ENCODE results near the gene MRPL52. TPM values are rescaled to one million over a fixed set of nuclear protein-coding genes. Genes with fewer than 3 reads are reported as not detected.

The MRPL52 gene
- total RNA-seq, 2 donors from 2014 or later, result 54.5 to 195 TPM

- DNase-seq (ENCODE audit: low spot score), result no peak
- H3K4me1 ChIP-seq (replicated peaks), result no peaks in the 10 kb centered on the region
- H3K9me3 ChIP-seq, result no peaks in the 10 kb centered on the region
- TF ChIP-seq CTCF (IDR thresholded peaks at IDR 0.05) (no peak), POLR2AphosphoS5 (IDR thresholded peaks at IDR 0.05) (no peak), POLR2A (IDR thresholded peaks at IDR 0.05) (no peak)
- H3K27me3 ChIP-seq (replicated peaks; ENCODE audit: insufficient read depth), result no peaks in the 10 kb centered on the region
- H3K27ac ChIP-seq, result no peak within 1 kb of the TSS
- no peaks in the 10 kb centered on the region for H3K36me3 ChIP-seq
- WGBS, result 43% methylated on average over 10 of the region's 10 CpGs
- intact Hi-C loops (cut with DNase I), result no loop called here
- H3K4me3 ChIP-seq, result no peak within 1 kb of the TSS
Observed at GRCh38 chr14:22814941-22815713, 14.6 kb upstream of the MRPL52 start, which contains the start of gene SLC7A7. TSS of gene SLC7A7 (minus strand) at chr14:22815435. CDS start at chr14:22813398, 2,037 bp downstream.

GRCh38 chr14:22819151-22819988, 10.3 kb upstream of the MRPL52 start:
- no peak for TF ChIP-seq POLR2AphosphoS5 (IDR thresholded peaks at IDR 0.05)
- no peak for TF ChIP-seq POLR2A (IDR thresholded peaks at IDR 0.05)
- TF ChIP-seq CTCF (IDR thresholded peaks at IDR 0.05), result no peak
- 33% methylated on average over 10 of the region's 10 CpGs for WGBS
- Histone ChIP-seq H3K36me3 (no peaks in the 10 kb centered on the region), H3K27ac (peak overlapping the region; percentile 23 to 38), H3K4me1 (replicated peaks) (no peaks in the 10 kb centered on the region), H3K9me3 (no peaks in the 10 kb centered on the region), H3K27me3 (replicated peaks; ENCODE audit: insufficient read depth) (no peaks in the 10 kb centered on the region), H3K4me3 (no peak overlapping the region)
- intact Hi-C loops (cut with DNase I), result no loop called here
- DNase-seq (ENCODE audit: low spot score), result no peak

- Histone ChIP-seq H3K4me3 (no peak overlapping the region), H3K27me3 (replicated peaks; ENCODE audit: insufficient read depth) (no peaks in the 10 kb centered on the region), H3K9me3 (no peaks in the 10 kb centered on the region), H3K27ac (no peak overlapping the region), H3K36me3 (no peaks in the 10 kb centered on the region), H3K4me1 (replicated peaks) (no peaks in the 10 kb centered on the region)
- intact Hi-C loops (cut with DNase I), result loop anchor here (10.0 kb wide), 1 partner anchor 166 kb away; no protein-coding TSS in a partner anchor
- 91% methylated on average over 1 of the region's 1 CpG for WGBS
- TF ChIP-seq CTCF (IDR thresholded peaks at IDR 0.05) (no peak), POLR2A (IDR thresholded peaks at IDR 0.05) (no peak), POLR2AphosphoS5 (IDR thresholded peaks at IDR 0.05) (no peak)
- no peak for DNase-seq (ENCODE audit: low spot score)
Observed at GRCh38 chr14:22820731-22821130, 9.0 kb upstream of the MRPL52 start.

GRCh38 chr14:22821193-22822015, 8.3 kb upstream of the MRPL52 start:
- 82% methylated on average over 24 of the region's 24 CpGs for WGBS
- Histone ChIP-seq H3K4me1 (replicated peaks) (no peaks in the 10 kb centered on the region), H3K27me3 (replicated peaks; ENCODE audit: insufficient read depth) (no peaks in the 10 kb centered on the region), H3K9me3 (no peaks in the 10 kb centered on the region), H3K36me3 (no peaks in the 10 kb centered on the region), H3K27ac (no peak overlapping the region), H3K4me3 (no peak overlapping the region)
- no peak for DNase-seq (ENCODE audit: low spot score)
- TF ChIP-seq POLR2A (IDR thresholded peaks at IDR 0.05), result no peak
- no peak for TF ChIP-seq POLR2AphosphoS5 (IDR thresholded peaks at IDR 0.05)
- no peak for TF ChIP-seq CTCF (IDR thresholded peaks at IDR 0.05)
- intact Hi-C loops (cut with DNase I), result loop anchor here (2.0 to 10.0 kb wide), 2 partner anchors 31 to 167 kb away; no protein-coding TSS in a partner anchor
